WTC11 (cell line): Measurements from ENCODE around the gene TTC38.

ENCODE experiments used
- CTCF ChIP-seq: fragments of 200-600 bp; IDR thresholded peaks from 2 replicates; pipeline ENCODE4 v1.8.0; 2022; ENCODE audit warnings: antibody characterized with exemption
- ETV6 ChIP-seq: sonication (generic); formaldehyde crosslinking; IDR thresholded peaks from 2 replicates; pipeline ENCODE4 v1.8.1; 2022; ENCODE audit warnings: mild to moderate bottlenecking, missing genetic modification reagents
- FOXK1 ChIP-seq: sonication (generic); formaldehyde crosslinking; IDR thresholded peaks from 2 replicates; pipeline ENCODE4 v1.8.0; 2022; ENCODE audit warnings: mild to moderate bottlenecking, moderate library complexity, missing genetic modification reagents
- FOXP4 ChIP-seq: sonication (generic); formaldehyde crosslinking; IDR thresholded peaks from 2 replicates; pipeline ENCODE4 v1.8.0; 2022; ENCODE audit warnings: mild to moderate bottlenecking, missing genetic modification reagents
- NR3C1 ChIP-seq: sonication (generic); formaldehyde crosslinking; conservative IDR thresholded peaks from 2 replicates; pipeline ENCODE4 v1.8.1; 2023; ENCODE audit warnings: low read depth, mild to moderate bottlenecking, missing genetic modification reagents
- TF ChIP-seq, protein P1 (sequence below): sonication (generic); formaldehyde crosslinking; IDR thresholded peaks from 2 replicates; pipeline ENCODE4 v1.8.1; 2023; ENCODE audit warnings: mild to moderate bottlenecking, missing genetic modification reagents

DNA sequence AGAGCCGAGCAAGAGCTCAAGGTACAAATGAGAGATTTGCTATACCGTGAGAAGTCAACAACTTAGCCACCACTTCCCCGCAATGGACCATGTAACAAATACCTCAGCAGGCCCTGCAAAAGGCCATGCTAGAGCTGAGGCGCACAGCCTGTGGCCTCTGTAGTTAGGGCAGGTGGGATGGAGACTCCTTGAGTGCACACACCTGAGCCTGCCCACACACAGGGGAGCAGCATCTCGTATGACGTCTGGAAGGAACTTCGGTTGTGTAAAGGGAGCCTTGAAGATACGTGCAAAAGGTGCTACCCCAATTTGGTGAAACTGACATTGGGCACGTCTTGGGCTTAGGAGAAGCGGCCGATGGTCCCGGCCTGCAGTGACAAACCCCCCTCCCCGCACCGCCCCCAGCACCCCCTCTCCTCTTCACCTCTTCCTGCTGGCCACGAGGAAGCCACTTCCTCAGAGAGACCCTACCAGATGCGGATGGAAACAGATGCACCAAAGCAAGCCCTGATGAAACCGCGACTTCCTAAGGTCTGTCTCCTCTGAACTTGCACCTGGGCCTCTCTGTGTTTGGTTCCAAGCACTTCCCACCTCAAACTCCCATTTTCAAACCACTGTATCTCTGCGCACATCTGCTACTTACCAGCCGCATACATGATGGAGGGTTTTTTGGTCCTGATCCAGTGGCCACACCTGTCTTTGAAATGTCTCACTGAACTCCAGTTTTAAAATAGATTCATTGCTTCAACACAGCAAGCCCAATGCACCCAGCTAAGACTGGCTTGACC, 28.4 kb upstream of the TTC38 start:
- TF ChIP-seq NR3C1 (CRISPR knock-in tag) (no peak), CTCF (no peak), FOXP4 (CRISPR knock-in tag) (no peak), FOXK1 (CRISPR knock-in tag) (no peak), ETV6 (CRISPR knock-in tag) (no peak)
- TF ChIP-seq, protein P1, sequence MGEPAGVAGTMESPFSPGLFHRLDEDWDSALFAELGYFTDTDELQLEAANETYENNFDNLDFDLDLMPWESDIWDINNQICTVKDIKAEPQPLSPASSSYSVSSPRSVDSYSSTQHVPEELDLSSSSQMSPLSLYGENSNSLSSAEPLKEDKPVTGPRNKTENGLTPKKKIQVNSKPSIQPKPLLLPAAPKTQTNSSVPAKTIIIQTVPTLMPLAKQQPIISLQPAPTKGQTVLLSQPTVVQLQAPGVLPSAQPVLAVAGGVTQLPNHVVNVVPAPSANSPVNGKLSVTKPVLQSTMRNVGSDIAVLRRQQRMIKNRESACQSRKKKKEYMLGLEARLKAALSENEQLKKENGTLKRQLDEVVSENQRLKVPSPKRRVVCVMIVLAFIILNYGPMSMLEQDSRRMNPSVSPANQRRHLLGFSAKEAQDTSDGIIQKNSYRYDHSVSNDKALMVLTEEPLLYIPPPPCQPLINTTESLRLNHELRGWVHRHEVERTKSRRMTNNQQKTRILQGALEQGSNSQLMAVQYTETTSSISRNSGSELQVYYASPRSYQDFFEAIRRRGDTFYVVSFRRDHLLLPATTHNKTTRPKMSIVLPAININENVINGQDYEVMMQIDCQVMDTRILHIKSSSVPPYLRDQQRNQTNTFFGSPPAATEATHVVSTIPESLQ = no peak
